ENCODE data around the gene POC1A.

DNA sequence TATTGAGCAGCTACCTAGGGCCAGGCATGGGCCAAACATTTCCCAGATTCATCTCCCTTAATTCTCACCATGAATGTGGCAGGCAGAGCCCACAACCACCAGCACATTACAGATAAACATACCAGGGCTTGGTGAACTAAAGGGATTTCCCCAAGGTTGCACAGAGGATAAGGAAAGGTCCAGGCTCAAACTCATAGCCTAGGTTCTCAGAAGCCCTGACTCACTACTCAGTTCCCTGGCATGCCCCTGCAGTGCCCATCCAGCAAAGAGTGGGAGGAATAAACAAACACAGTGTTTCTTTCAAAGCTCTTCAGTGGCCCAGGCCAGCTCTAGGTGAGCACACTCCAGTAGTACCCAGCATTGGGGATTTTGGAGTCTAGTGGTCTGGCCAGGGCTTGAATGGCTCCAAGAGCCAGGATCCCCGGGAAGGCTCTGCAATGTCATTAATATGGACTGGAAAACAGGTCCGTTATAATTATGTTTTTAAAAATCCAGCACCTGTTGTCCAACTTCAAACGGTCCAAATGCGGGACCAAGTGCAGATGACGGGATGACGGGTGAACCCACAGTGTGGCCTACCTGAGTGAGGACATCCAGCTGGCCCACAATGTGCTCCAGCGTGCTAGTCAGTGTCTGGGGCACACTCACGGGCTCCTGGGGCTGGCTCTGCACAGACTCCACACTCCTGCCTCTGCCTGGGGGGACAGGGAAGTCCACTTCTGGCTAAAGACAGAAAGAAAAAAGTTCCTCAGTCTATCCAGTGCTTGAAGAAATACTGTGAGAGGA, 58.0 kb downstream of the POC1A start:
- TF ChIP-seq, protein P1, sequence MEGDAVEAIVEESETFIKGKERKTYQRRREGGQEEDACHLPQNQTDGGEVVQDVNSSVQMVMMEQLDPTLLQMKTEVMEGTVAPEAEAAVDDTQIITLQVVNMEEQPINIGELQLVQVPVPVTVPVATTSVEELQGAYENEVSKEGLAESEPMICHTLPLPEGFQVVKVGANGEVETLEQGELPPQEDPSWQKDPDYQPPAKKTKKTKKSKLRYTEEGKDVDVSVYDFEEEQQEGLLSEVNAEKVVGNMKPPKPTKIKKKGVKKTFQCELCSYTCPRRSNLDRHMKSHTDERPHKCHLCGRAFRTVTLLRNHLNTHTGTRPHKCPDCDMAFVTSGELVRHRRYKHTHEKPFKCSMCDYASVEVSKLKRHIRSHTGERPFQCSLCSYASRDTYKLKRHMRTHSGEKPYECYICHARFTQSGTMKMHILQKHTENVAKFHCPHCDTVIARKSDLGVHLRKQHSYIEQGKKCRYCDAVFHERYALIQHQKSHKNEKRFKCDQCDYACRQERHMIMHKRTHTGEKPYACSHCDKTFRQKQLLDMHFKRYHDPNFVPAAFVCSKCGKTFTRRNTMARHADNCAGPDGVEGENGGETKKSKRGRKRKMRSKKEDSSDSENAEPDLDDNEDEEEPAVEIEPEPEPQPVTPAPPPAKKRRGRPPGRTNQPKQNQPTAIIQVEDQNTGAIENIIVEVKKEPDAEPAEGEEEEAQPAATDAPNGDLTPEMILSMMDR (IDR thresholded peaks at IDR 0.05) = no peak
- TF ChIP-seq EP300 (IDR thresholded peaks at IDR 0.05) = no peak
